Activated naive CD4-positive, alpha-beta T cell treated with anti-CD3 and anti-CD28 coated beads for 36 hours (primary cell): Measurements from ENCODE around the gene CBR1. TPM values are rescaled to one million over a fixed set of nuclear protein-coding genes. Genes with fewer than 3 reads are reported as not detected.
A peak's percentile ranks its signal among the peaks of the same experiment; 100 is the strongest.

Experiments
- CTCF ChIA-PET: fragments of 350-600 bp; sonication (Branson Sonifier 250); formaldehyde crosslinking; loops from one replicate; lab custom pipeline; 2021; ENCODE audit warnings: antibody characterized with exemption; lab: Charles Lee
- DNase-seq: peaks from one replicate; pipeline ENCODE4 v3.0.0-alpha.2; 2020
- H3K27ac Mint-ChIP-seq: one replicate; pipeline ENCODE4 v1.8.0; 2021; ENCODE audit warnings: mild to moderate bottlenecking, mixed read lengths
- H3K27me3 Mint-ChIP-seq: one replicate; pipeline ENCODE4 v1.8.0; 2021; ENCODE audit warnings: low read depth, mixed read lengths
- H3K36me3 Mint-ChIP-seq: one replicate; pipeline ENCODE4 v1.8.0; 2021; ENCODE audit warnings: low read depth, mixed read lengths
- H3K4me1 Mint-ChIP-seq: one replicate; pipeline ENCODE4 v1.8.0; 2021; ENCODE audit warnings: low read depth, mixed read lengths
- H3K4me3 Mint-ChIP-seq: one replicate; pipeline ENCODE4 v1.8.0; 2021; ENCODE audit warnings: mild to moderate bottlenecking, moderate library complexity, mixed read lengths
- H3K9me3 Mint-ChIP-seq: one replicate; pipeline ENCODE4 v1.8.0; 2021; ENCODE audit warnings: mixed read lengths
- intact Hi-C: fragments of 100-400 bp; cut with micrococcal nuclease; formaldehyde crosslinking; loops from one replicate; pipeline ENCODE4 v1.15.1; 2023
- total RNA-seq, 2 experiments: library from RNA; stranded (reverse); gene quantifications; one replicate each; pipeline ENCODE4 v1.2.3, GENCODE V29; 2021

The CBR1 gene
- total RNA-seq, 2 experiments from 2014 or later = 27.7 to 30.4 TPM

DNA sequence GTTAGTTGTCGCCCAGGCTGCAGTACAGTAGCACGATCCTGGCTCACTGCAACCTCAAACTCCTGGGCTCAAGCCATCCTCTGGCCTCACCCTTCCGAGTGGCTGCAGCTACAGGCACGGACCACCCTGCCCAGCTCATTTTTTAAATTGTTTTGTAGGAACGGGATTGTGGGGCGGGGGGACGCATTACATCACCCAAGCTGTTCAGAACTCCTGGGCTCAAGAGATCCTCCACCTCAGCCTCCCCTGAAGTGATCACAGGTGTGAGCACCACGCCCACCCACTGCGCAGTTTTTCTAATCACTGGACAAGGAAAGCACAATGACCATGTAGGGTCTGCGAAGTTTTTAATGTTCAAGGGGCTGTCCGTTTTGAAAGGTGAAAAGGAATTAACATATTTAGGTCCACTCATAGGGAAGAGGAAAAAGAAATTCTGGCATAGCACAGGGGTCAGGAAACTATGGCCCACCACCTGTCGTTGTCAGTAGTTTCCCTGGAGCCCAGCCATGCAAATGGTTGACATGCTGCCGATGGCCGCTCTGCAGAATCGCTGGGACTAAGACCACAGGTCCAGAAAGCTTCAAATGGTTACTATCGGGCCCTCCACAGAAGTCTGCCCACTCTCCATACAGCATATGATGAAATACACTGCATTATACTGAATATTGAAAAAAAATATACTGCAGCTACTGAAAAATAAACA is 35.5 kb upstream of the CBR1 start:
- Mint-ChIP-seq H3K36me3 (peaks cover 14% of the 10 kb centered on the region), H3K4me1 (no peaks in the 10 kb centered on the region), H3K4me3 (no peak overlapping the region), H3K9me3 (no peaks in the 10 kb centered on the region), H3K27me3 (no peaks in the 10 kb centered on the region), H3K27ac (no peak overlapping the region)
- CTCF ChIA-PET = no interaction called here
- DNase-seq = no peak
- intact Hi-C loops = no loop called here

DNA sequence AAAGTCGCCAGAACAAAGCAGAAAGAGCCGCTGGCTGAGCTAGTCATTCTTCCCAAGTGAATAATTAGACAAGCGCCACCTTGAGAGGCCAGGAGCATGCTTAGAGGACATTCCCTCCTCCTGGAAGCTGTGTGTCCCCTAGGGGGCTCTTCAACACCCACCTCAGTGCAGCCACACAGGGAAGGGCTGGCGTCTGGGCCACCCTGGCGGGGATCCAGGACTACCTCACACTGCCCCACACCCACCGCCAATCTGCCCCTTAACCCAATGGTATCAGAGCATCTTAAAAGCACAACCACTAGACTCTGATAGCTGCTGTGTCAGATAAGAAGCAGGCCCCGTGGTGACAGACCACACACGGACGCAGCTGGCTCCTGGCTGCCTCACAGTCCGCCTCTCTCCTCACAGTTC is 34.4 kb upstream of the CBR1 start:
- H3K4me1 Mint-ChIP-seq = no peaks in the 10 kb centered on the region
- no peak overlapping the region for H3K27ac Mint-ChIP-seq
- H3K36me3 Mint-ChIP-seq = peaks cover 16% of the 10 kb centered on the region
- DNase-seq = no peak
- H3K27me3 Mint-ChIP-seq = no peaks in the 10 kb centered on the region
- intact Hi-C loops = no loop called here
- no peaks in the 10 kb centered on the region for H3K9me3 Mint-ChIP-seq
- CTCF ChIA-PET = interaction anchor here (0.6 kb wide), 1 partner anchor 318 kb away, joined by 4 read pairs; no protein-coding TSS in a partner anchor
- no peak overlapping the region for H3K4me3 Mint-ChIP-seq

DNA sequence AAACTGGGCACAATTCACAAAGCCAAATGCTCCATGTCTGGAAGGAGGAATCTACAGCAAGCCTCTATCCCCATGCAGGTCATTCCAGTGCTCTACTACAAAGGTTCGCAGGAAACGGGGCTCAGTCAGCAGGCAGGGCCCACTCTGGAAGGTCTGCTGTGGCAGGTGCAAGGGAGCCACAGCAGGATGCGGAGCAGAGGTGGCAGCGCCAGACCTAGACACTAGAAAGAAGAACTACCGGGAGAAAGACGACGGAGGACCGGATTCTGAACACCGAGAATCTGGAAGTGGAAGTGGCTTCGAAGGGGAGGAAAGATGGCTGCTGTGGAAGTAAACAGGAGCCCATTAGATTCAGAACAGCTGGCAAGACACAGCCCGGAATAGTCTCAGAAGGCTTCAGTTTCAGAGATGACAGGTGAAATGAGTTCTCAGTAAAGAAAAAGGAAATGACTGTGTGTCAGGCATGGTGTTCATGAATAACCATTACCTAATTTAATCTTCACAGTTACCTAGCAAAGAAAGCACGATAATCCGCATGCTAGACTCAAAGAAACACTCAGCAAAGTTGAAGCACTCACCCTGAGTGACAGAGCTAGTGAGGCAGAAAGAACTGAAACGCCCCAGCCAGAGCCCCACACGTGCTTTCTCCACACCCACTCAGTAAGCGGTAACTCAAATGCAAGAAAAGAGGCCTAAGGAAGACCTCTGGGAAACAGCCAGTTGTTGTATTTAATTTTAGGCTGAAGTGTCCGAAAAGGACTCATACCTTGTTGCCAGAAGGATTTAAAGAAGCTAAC is 30.9 kb upstream of the CBR1 start:
- CTCF ChIA-PET = no interaction called here
- intact Hi-C loops = no loop called here

DNA sequence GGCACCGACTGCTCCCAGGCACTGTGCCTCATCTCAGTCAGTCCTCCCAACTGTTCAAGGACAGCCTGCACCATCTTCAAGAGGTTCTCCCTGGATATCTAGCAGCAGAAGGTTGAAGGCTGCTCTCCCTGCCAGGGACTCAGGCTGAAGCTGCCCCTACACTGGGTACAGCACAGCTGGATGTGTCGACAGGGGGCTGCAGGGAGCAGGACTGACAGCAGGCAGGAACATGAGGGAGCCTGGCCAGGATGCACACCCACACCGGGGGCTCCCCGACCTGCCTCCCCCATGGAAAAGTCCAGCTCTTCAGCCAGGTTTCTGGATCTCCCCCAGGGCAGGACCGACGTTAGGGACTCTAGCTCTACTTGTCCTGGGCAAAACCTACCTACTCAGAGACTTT is 30.0 kb upstream of the CBR1 start:
- CTCF ChIA-PET = interaction anchor here (1.3 kb wide), 1 partner anchor 73 kb away, joined by 3 read pairs; no protein-coding TSS in a partner anchor
- Mint-ChIP-seq H3K27me3 (no peaks in the 10 kb centered on the region), H3K27ac (no peak overlapping the region), H3K36me3 (peaks cover 21% of the 10 kb centered on the region), H3K9me3 (no peaks in the 10 kb centered on the region), H3K4me3 (no peak overlapping the region), H3K4me1 (no peaks in the 10 kb centered on the region)
- intact Hi-C loops = no loop called here
- no peak for DNase-seq

More for the DNA sequence above, 30.9 kb upstream of the CBR1 start:
- Mint-ChIP-seq H3K36me3 (peaks cover 17% of the 10 kb centered on the region), H3K4me1 (no peaks in the 10 kb centered on the region), H3K9me3 (no peaks in the 10 kb centered on the region), H3K27ac (no peak overlapping the region), H3K27me3 (no peaks in the 10 kb centered on the region), H3K4me3 (no peak overlapping the region)
- no peak for DNase-seq

DNA sequence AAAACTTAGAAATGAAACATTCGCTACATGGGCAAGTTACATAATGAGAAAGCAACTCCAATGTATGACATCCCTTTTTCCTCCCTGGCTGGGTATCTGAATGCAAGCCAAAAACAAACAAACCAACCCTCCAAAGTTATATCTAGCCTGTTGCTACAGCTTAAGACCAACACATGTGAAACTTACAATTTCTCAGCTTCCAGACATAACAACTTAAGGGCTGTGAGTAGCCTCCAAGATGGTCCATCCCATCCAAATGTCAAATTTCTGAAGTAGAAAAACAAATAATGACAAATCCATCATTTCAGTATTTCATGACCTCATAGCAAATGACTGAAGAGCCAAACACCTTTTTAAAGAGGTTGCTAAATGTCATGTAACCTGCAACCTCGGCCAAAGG is 29.4 kb upstream of the CBR1 start:
- H3K4me3 Mint-ChIP-seq = no peak overlapping the region
- H3K27me3 Mint-ChIP-seq = no peaks in the 10 kb centered on the region
- peaks cover 23% of the 10 kb centered on the region for H3K36me3 Mint-ChIP-seq
- H3K27ac Mint-ChIP-seq = no peak overlapping the region
- H3K4me1 Mint-ChIP-seq = no peaks in the 10 kb centered on the region
- intact Hi-C loops = no loop called here
- DNase-seq = no peak
- H3K9me3 Mint-ChIP-seq = no peaks in the 10 kb centered on the region
- CTCF ChIA-PET = interaction anchor here (1.1 to 1.3 kb wide), 2 partner anchors 56 to 73 kb away, joined by 3 to 5 read pairs; no protein-coding TSS in a partner anchor

DNA sequence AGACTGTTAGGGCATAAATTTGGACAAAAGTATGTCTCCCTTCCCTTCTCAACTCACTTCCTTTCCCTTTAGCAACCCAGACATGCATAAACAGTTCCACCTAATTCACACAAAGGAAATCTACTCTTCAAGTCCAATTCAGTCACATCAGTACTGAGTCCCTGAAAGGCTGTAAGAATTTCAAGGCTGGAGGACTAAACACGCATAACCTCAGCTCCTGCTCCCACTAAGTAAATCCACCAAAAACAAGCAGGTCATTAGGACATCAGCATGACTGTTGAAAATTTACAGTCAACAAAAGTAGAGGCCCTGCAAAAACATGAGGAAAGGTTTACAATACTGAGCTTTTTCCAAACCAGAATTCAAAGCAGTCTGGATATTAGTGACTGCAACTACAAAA is 27.9 kb upstream of the CBR1 start:
- no peaks in the 10 kb centered on the region for H3K27me3 Mint-ChIP-seq
- DNase-seq = no peak
- intact Hi-C loops = no loop called here
- H3K4me1 Mint-ChIP-seq = no peaks in the 10 kb centered on the region
- no peak overlapping the region for H3K27ac Mint-ChIP-seq
- H3K36me3 Mint-ChIP-seq = peaks cover 22% of the 10 kb centered on the region
- H3K4me3 Mint-ChIP-seq = no peak overlapping the region
- no peaks in the 10 kb centered on the region for H3K9me3 Mint-ChIP-seq
- CTCF ChIA-PET = interaction anchor here (1.1 kb wide), 1 partner anchor 10 kb away, joined by 3 read pairs; no protein-coding TSS in a partner anchor

DNA sequence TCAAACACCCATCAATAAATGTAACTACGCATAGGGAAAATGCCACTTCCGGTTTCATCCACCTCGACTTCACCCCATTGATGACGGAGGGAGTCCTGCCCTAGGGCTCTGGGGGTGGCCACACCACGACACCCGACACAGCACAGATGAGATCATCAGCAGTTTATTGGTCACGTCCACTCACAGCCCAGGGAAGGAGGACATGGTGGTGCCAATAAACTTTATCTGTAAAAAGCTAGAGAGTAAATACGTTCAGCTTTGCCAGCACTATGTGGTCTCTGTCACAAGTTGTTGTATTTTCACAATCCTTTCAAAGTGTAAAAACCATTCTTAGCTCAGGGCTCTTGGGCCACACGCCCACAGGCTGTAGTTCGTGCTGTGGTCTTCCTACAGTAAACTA is 25.8 kb upstream of the CBR1 start:
- no peak overlapping the region for H3K27ac Mint-ChIP-seq
- H3K36me3 Mint-ChIP-seq = peaks cover 26% of the 10 kb centered on the region
- H3K4me1 Mint-ChIP-seq = no peaks in the 10 kb centered on the region
- no peaks in the 10 kb centered on the region for H3K27me3 Mint-ChIP-seq
- no peaks in the 10 kb centered on the region for H3K9me3 Mint-ChIP-seq
- H3K4me3 Mint-ChIP-seq = no peak overlapping the region
- CTCF ChIA-PET = no interaction called here
- no peak for DNase-seq
- intact Hi-C loops = no loop called here

DNA sequence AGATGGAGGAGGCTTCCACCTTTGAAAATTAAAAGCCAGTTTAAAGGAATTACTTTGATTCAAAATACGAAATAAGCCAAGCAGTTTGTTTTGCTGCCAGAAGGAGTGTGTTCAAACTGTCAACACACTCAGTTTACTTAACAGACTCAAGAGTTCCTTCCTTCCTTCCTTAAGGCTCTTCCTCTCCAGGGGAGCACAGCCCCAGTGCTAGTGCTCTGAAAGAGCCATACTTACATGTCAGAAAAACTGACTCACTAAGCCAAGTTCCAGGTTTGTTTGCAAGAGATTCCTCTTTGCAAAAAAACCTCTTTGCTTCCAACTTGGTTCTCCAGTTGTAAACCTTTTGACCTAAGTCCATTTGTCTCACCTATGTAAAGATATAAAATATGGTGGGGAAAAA is 23.8 kb upstream of the CBR1 start:
- Mint-ChIP-seq H3K4me1 (no peaks in the 10 kb centered on the region), H3K27ac (no peak overlapping the region), H3K4me3 (no peak overlapping the region), H3K27me3 (no peaks in the 10 kb centered on the region), H3K9me3 (no peaks in the 10 kb centered on the region), H3K36me3 (peaks cover 33% of the 10 kb centered on the region)
- DNase-seq = no peak
- CTCF ChIA-PET = interaction anchor here (0.9 kb wide), 1 partner anchor 81 kb away, joined by 3 read pairs; no protein-coding TSS in a partner anchor
- intact Hi-C loops = no loop called here

DNA sequence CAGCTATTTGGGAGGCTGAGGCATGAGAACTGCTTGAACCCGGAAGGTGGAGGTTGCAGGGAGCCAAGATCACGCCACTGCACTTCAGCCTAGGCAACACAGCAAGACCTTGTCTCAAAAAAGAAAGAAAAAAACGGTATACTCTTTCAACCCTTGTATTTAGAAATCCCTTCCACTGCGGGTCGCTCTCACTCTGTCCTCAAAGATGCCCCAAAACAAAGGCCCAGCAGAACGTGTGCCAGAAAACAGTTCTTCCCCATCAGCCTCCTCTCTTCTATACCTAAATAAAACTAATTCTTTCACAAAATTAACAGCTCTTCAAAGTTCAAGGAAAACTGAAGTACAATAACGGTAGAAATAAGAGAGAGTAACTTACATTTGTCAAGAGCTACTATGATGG is 22.7 kb upstream of the CBR1 start:
- CTCF ChIA-PET = interaction anchor here (1.1 kb wide), 1 partner anchor 66 kb away, joined by 6 read pairs; no protein-coding TSS in a partner anchor
- Mint-ChIP-seq H3K27me3 (no peaks in the 10 kb centered on the region), H3K36me3 (peaks cover 37% of the 10 kb centered on the region), H3K27ac (no peak overlapping the region), H3K4me1 (no peaks in the 10 kb centered on the region), H3K9me3 (no peaks in the 10 kb centered on the region), H3K4me3 (no peak overlapping the region)
- DNase-seq = no peak
- intact Hi-C loops = no loop called here

DNA sequence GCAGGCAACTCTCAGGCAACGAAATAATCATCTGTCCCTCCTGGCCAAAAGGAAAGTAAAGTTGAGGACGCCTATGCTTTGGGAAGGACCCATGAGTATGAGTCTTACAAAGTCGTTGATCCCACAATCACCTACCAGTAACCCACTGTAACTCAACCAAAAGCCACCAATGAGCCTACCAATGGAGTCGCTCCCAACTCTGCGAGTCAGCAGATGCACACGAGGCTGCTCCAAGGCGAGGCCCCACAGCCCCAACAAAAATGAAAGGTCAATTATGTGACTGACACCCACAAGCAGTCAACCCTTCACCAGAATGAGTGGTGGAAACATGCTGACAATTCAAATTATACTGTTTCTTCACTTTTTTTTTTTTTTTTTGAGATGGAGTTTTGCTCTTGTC is 21.5 kb upstream of the CBR1 start:
- peaks cover 8% of the 10 kb centered on the region for H3K4me1 Mint-ChIP-seq
- H3K4me3 Mint-ChIP-seq = no peak overlapping the region
- H3K36me3 Mint-ChIP-seq = peaks cover 42% of the 10 kb centered on the region
- intact Hi-C loops = no loop called here
- CTCF ChIA-PET = interaction anchor here (1.6 kb wide), 1 partner anchor 18 kb away, joined by 4 read pairs; no protein-coding TSS in a partner anchor
- no peaks in the 10 kb centered on the region for H3K27me3 Mint-ChIP-seq
- H3K9me3 Mint-ChIP-seq = no peaks in the 10 kb centered on the region
- DNase-seq = no peak
- H3K27ac Mint-ChIP-seq = no peak overlapping the region

DNA sequence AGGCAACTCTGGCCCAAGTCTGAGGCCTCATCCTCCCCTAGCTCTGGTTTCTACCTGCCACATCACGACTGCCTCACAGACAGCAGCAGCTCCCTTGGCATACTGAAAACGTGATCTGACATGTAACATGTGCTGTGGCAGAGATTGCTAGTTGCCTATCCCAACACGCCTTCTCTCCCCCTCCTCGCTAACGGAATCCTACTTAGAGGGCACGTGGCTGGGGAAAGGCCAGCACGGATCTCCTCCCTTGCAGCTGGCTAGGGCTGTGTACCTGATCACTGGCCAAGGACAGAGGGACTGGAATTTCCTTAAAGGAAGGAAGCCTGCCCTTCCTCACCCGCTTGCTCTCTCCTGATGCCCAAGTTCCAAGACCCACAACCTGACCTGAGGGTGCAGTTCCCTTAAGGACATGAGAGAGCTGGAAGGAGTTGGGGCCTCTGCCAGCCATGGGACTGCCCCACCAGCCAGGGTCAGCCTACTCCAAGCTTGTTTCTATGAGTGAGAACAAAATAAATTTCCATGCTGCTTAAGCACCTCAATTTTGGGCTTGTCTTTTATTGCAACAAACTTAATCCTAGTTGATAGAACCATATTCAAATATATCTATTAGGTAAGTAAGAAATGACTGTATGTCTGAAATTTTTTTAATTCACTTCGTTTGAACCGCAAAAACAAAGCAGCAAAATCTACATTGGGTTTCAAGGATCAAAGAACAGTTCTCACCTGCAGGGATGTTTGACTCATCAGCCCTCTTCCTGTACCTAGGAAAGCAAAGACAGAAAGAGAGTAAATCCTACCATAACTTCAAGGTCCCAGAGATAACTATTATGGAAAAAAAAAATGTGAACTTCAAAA is 16.7 kb upstream of the CBR1 start:
- H3K27ac Mint-ChIP-seq = peak overlapping the region; percentile 74
- intact Hi-C loops = no loop called here
- CTCF ChIA-PET = interaction anchor here (1.6 to 1.9 kb wide), 2 partner anchors 11 to 52 kb away, joined by 3 to 8 read pairs; no protein-coding TSS in a partner anchor
- DNase-seq = no peak
- peaks cover 21% of the 10 kb centered on the region for H3K4me1 Mint-ChIP-seq
- H3K9me3 Mint-ChIP-seq = no peaks in the 10 kb centered on the region
- H3K4me3 Mint-ChIP-seq = no peak overlapping the region
- H3K27me3 Mint-ChIP-seq = no peaks in the 10 kb centered on the region
- H3K36me3 Mint-ChIP-seq = peaks cover 53% of the 10 kb centered on the region

DNA sequence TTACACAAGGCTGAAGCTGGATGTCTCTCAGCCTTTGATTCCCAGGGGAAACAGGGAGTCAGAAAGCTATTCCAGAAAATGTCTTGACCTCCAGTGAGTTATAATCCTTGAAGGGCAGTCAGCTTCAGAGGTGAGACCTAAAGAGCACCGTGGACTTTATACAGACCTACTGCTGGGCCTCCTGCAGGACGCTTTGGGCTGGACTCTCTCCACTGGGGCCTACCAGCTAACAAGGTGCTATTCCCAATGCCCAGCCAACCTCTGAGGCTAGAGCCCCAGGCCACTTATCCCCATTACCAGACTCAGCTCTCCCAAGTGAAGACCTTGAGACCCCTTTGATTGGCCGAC is 16.1 kb upstream of the CBR1 start:
- Mint-ChIP-seq H3K4me3 (no peak overlapping the region), H3K27me3 (no peaks in the 10 kb centered on the region), H3K27ac (peak overlapping the region; percentile 69), H3K4me1 (peaks cover 27% of the 10 kb centered on the region), H3K9me3 (no peaks in the 10 kb centered on the region), H3K36me3 (peaks cover 53% of the 10 kb centered on the region)
- intact Hi-C loops = no loop called here
- CTCF ChIA-PET = interaction anchor here (1.0 to 1.9 kb wide), 2 partner anchors 51 to 59 kb away, joined by 4 to 8 read pairs; no protein-coding TSS in a partner anchor
- DNase-seq = no peak
